OCI-LY3 (cell line): Measurements from ENCODE around the gene LYSMD1.

Experiments used
- H2AFZ ChIP-seq: fragments of 200-600, 300-600 bp; shearing (Covaris generic); 2 replicates; pipeline ENCODE4 v1.6.0; 2014; ENCODE audit warnings: antibody characterized with exemption, low read depth, low read length
- H3K27ac ChIP-seq: fragments of 200-600, 300-600 bp; sonication (generic); 2 replicates; pipeline ENCODE4 v1.5.1; 2014; ENCODE audit warnings: mild to moderate bottlenecking, low read length, moderate library complexity, mixed read lengths
- H3K27me3 ChIP-seq: fragments of 200-600, 300-600 bp; sonication (generic); 2 replicates; pipeline ENCODE4 v1.6.1; 2014; ENCODE audit warnings: low read depth, low read length, mixed read lengths
- H3K36me3 ChIP-seq: fragments of 200-600, 300-600 bp; sonication (generic); replicated peaks from 2 replicates; pipeline ENCODE3; 2014; ENCODE audit warnings: low read depth, low read length, mixed read lengths
- H3K4me1 ChIP-seq: fragments of 300-600, 200-600 bp; sonication (generic); 2 replicates; pipeline ENCODE4 v1.6.1; 2014; ENCODE audit warnings: low read length, mixed read lengths
- H3K4me2 ChIP-seq: fragments of 200-600, 300-600 bp; sonication (generic); 2 replicates; pipeline ENCODE4 v1.6.1; 2014; ENCODE audit warnings: low read length, mixed read lengths
- H3K4me3 ChIP-seq: fragments of 300-600, 200-600 bp; sonication (generic); 2 replicates; pipeline ENCODE4 v1.5.1; 2014; ENCODE audit warnings: antibody characterized with exemption, mild to moderate bottlenecking, low read length, moderate library complexity
- H3K79me2 ChIP-seq: fragments of 300-600, 200-600 bp; shearing (Covaris generic); 2 replicates; pipeline ENCODE4 v1.6.1; 2014; ENCODE audit warnings: mild to moderate bottlenecking, low read length, mixed read lengths
- H3K9ac ChIP-seq: fragments of 300-600, 200-600 bp; shearing (Covaris generic); 2 replicates; pipeline ENCODE4 v1.6.0; 2014; ENCODE audit warnings: mild to moderate bottlenecking, low read length, moderate library complexity
- H3K9me3 ChIP-seq: fragments of 200-600, 300-600 bp; shearing (Covaris generic); 2 replicates; pipeline ENCODE4 v1.6.1; 2014; ENCODE audit warnings: low read length, mixed read lengths; ENCODE audit not compliant: insufficient read depth
- H4K20me1 ChIP-seq: fragments of 200-600, 300-600 bp; sonication (generic); 2 replicates; pipeline ENCODE4 v1.6.1; 2016; ENCODE audit warnings: low read length, mixed read lengths; ENCODE audit not compliant: insufficient read depth
- CTCF ChIP-seq: fragments of 200-600, 300-600 bp; sonication (generic); IDR thresholded peaks from 2 replicates; pipeline ENCODE4 v1.5.1; 2014; ENCODE audit warnings: antibody characterized with exemption, low read length, low read depth
- EZH2phosphoT487 ChIP-seq: fragments of 200-600 bp; shearing (Covaris generic); IDR thresholded peaks from 2 replicates; pipeline ENCODE4 v1.6.1; 2018; ENCODE audit warnings: antibody characterized with exemption, mixed run types, low read depth

LYSMD1 gene

GRCh38 chr1:151165281-151165737 is 393 bp downstream of the LYSMD1 start:
- H3K27me3 ChIP-seq = no peaks in the 10 kb centered on the region
- H3K4me1 ChIP-seq = peaks cover 17% of the 10 kb centered on the region
- peak overlapping the region; percentile 97 for H2AFZ ChIP-seq
- H3K4me2 ChIP-seq = peak overlapping the region; percentile 96
- peak overlapping the region; percentile 50 for H3K27ac ChIP-seq
- peak overlapping the region; percentile 88 for H3K9ac ChIP-seq
- TF ChIP-seq CTCF = no peak
- no peak for TF ChIP-seq EZH2phosphoT487
- no peaks in the 10 kb centered on the region for H3K9me3 ChIP-seq
- H4K20me1 ChIP-seq = no peaks in the 10 kb centered on the region
- H3K36me3 ChIP-seq = peaks cover 12% of the 10 kb centered on the region
- H3K79me2 ChIP-seq = peaks cover 26% of the 10 kb centered on the region
- H3K4me3 ChIP-seq = peak overlapping the region; percentile 95

GRCh38 chr1:151164732-151165280 is 896 bp downstream of the LYSMD1 start:
- Histone ChIP-seq H3K4me1 (peaks cover 18% of the 10 kb centered on the region), H3K27me3 (no peaks in the 10 kb centered on the region), H2AFZ (peak overlapping the region; percentile 97), H3K9ac (peak overlapping the region; percentile 88), H3K79me2 (peaks cover 26% of the 10 kb centered on the region), H3K4me2 (peak overlapping the region; percentile 96), H3K36me3 (peaks cover 10% of the 10 kb centered on the region), H3K4me3 (peak overlapping the region; percentile 95), H3K9me3 (no peaks in the 10 kb centered on the region), H3K27ac (no peak overlapping the region), H4K20me1 (no peaks in the 10 kb centered on the region)
- TF ChIP-seq EZH2phosphoT487 = no peak
- no peak for TF ChIP-seq CTCF

GRCh38 chr1:151159373-151159772 is 6.3 kb downstream of the LYSMD1 start:
- no peaks in the 10 kb centered on the region for H3K9me3 ChIP-seq
- H4K20me1 ChIP-seq = no peaks in the 10 kb centered on the region
- H3K9ac ChIP-seq = no peak overlapping the region
- H3K4me2 ChIP-seq = no peak overlapping the region
- H3K4me1 ChIP-seq = peaks cover 28% of the 10 kb centered on the region
- H3K4me3 ChIP-seq = no peak overlapping the region
- no peaks in the 10 kb centered on the region for H3K27me3 ChIP-seq
- H3K79me2 ChIP-seq = no peaks in the 10 kb centered on the region
- no peak overlapping the region for H2AFZ ChIP-seq
- peaks cover 8% of the 10 kb centered on the region for H3K36me3 ChIP-seq
- TF ChIP-seq EZH2phosphoT487 (no peak), CTCF (no peak)
- no peak overlapping the region for H3K27ac ChIP-seq

- TF ChIP-seq EZH2phosphoT487 = no peak
- no peak for TF ChIP-seq CTCF
- Histone ChIP-seq H3K27me3 (no peaks in the 10 kb centered on the region), H4K20me1 (no peaks in the 10 kb centered on the region), H3K4me1 (peaks cover 27% of the 10 kb centered on the region), H3K36me3 (peaks cover 8% of the 10 kb centered on the region), H3K9me3 (no peaks in the 10 kb centered on the region), H2AFZ (no peak overlapping the region), H3K4me2 (no peak overlapping the region), H3K9ac (no peak overlapping the region), H3K4me3 (no peak overlapping the region), H3K79me2 (no peaks in the 10 kb centered on the region), H3K27ac (no peak overlapping the region)
Measured at GRCh38 chr1:151158751-151159251, 6.9 kb downstream of the LYSMD1 start.
